CD4-positive, CD25-positive, alpha-beta regulatory T cell (primary cell): ENCODE measurements around the gene STK32C. TPM values are rescaled to one million over a fixed set of nuclear protein-coding genes. Genes with fewer than 3 reads are reported as not detected.
A peak's percentile ranks its signal among the peaks of the same experiment; 100 is the strongest.

Experiments used
- ATAC-seq, 2 donors: fragments of 150-1000 bp; cut with Tn5 transposase; one replicate each; pipeline ENCODE4 v1.10.0; 2021; ENCODE audit warnings: low read depth in 2 of 2, moderate number of reproducible peaks in 2 of 2, moderate library complexity in 1 of 2
- DNase-seq, 3 donors: peaks; one replicate each; pipeline versions ENCODE4 v3.0.0 to v3.0.0-alpha.2; 2012 to 2022; ENCODE audit warnings: mixed read lengths in 1 of 3
- H3K27ac ChIP-seq: one replicate; pipeline ENCODE4 v1.7.0; 2013; ENCODE audit warnings: mild to moderate bottlenecking, low read length; ENCODE audit not compliant: insufficient read depth, poor library complexity, severe bottlenecking
- H3K27me3 ChIP-seq: one replicate; pipeline ENCODE4 v1.7.0; 2013; ENCODE audit warnings: low read length; ENCODE audit not compliant: control insufficient read depth, insufficient read depth
- H3K36me3 ChIP-seq: one replicate; pipeline ENCODE4 v1.7.0; 2013; ENCODE audit warnings: mild to moderate bottlenecking, low read length, moderate library complexity; ENCODE audit not compliant: control insufficient read depth, insufficient read depth
- H3K4me1 ChIP-seq: 2 replicates; pipeline ENCODE4 v1.7.0; 2013; ENCODE audit warnings: mild to moderate bottlenecking, low read length; ENCODE audit not compliant: insufficient read depth, control insufficient read depth, poor library complexity, severe bottlenecking
- H3K4me3 ChIP-seq: one replicate; pipeline ENCODE4 v1.7.0; 2013; ENCODE audit warnings: low read depth, mild to moderate bottlenecking, low read length, moderate library complexity
- H3K9me3 ChIP-seq, 2 experiments: 1 replicate in 1 of 2; 2 replicates in 1 of 2; pipeline ENCODE4 v1.7.0; 2013; ENCODE audit warnings: low read length in 2 of 2, mild to moderate bottlenecking in 1 of 2, moderate library complexity in 1 of 2; ENCODE audit not compliant: control insufficient read depth in 2 of 2
- H3K27ac Mint-ChIP-seq, 3 donors: one replicate each; pipeline ENCODE4 v1.8.0; 2020 to 2022; ENCODE audit warnings: mild to moderate bottlenecking in 3 of 3, mixed read lengths in 3 of 3, moderate library complexity in 2 of 3
- H3K27me3 Mint-ChIP-seq: one replicate; pipeline ENCODE4 v1.8.0; 2022; ENCODE audit warnings: mild to moderate bottlenecking, mixed read lengths
- H3K36me3 Mint-ChIP-seq: one replicate; pipeline ENCODE4 v1.8.0; 2020; ENCODE audit warnings: mixed read lengths
- H3K4me1 Mint-ChIP-seq, 4 donors: one replicate each; pipeline ENCODE4 v1.8.0; 2020 to 2022; ENCODE audit warnings: mixed read lengths in 4 of 4, mild to moderate bottlenecking in 1 of 4
- H3K4me3 Mint-ChIP-seq, 4 donors: one replicate each; pipeline ENCODE4 v1.8.0; 2020 to 2022; ENCODE audit warnings: mild to moderate bottlenecking in 4 of 4, mixed read lengths in 4 of 4, moderate library complexity in 3 of 4
- H3K9me3 Mint-ChIP-seq, 7 donors: one replicate each; pipeline ENCODE4 v1.8.0; 2020 to 2022; ENCODE audit warnings: mixed read lengths in 7 of 7, mild to moderate bottlenecking in 3 of 7, moderate library complexity in 2 of 7
- polyA plus RNA-seq, 4 donors: library from polyadenylated mRNA; unstranded; fragments of 300-500 nt; fragmentation: Illumina TruSeq; gene quantifications; one replicate each; pipeline ENCODE4 v1.2.3, GENCODE V29; 2021
- total RNA-seq: library from RNA; stranded (reverse); gene quantifications from one replicate; pipeline ENCODE4 v1.2.3, GENCODE V29; 2022

Gene STK32C
- total and polyA plus RNA-seq, 5 donors from 2014 or later = 3.5 to 7.0 (median 6.6) TPM

DNA sequence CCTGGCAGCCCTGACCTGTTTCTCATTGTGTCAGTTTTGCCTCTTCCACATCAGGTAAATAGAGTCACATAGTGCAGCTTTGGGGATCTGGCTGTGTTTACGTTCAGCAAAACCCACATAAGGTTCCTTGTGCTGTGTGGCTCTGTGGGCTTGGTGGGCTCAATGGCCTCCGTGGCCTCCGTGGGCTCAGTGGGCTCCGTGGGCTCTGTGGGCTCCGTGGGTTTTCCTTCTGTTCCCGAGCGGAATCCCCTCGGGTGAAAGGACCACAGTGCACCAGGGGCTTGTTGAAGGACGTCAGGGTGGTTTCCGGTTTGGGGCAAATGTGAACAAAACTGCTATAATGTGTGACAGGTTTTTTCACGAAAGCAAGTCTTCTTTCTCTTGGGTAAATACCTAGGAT is 133.5 kb downstream of the STK32C start:
- no peak for ATAC-seq
- H3K4me3 ChIP-seq = no peak overlapping the region
- H3K9me3 ChIP-seq = no peaks in the 10 kb centered on the region
- peaks cover 7% of the 10 kb centered on the region for H3K27me3 ChIP-seq
- H3K36me3 ChIP-seq = no peaks in the 10 kb centered on the region
- H3K27me3 Mint-ChIP-seq = peaks cover 4% of the 10 kb centered on the region
- H3K36me3 Mint-ChIP-seq = no peaks in the 10 kb centered on the region
- peaks cover 0 to 6% (median 0%) of the 10 kb centered on the region in 7 donors for H3K9me3 Mint-ChIP-seq
- H3K4me3 Mint-ChIP-seq = no peak overlapping the region
- no peak for DNase-seq
- H3K4me1 Mint-ChIP-seq = peaks cover 0 to 3% (median 0%) of the 10 kb centered on the region in 4 donors
- no peak overlapping the region for H3K27ac Mint-ChIP-seq
- no peaks in the 10 kb centered on the region for H3K4me1 ChIP-seq
- H3K27ac ChIP-seq = no peak overlapping the region

GRCh38 chr10:132173185-132173584 is 134.6 kb downstream of the STK32C start:
- H3K36me3 ChIP-seq = no peaks in the 10 kb centered on the region
- peaks cover 0 to 3% (median 0%) of the 10 kb centered on the region in 4 donors for H3K4me1 Mint-ChIP-seq
- H3K9me3 Mint-ChIP-seq = peaks cover 0 to 6% (median 0%) of the 10 kb centered on the region in 7 donors
- peaks cover 7% of the 10 kb centered on the region for H3K27me3 ChIP-seq
- ATAC-seq (no peak), DNase-seq (no peak)
- no peak overlapping the region for H3K4me3 Mint-ChIP-seq
- no peak overlapping the region for H3K27ac Mint-ChIP-seq
- no peak overlapping the region for H3K4me3 ChIP-seq
- H3K36me3 Mint-ChIP-seq = no peaks in the 10 kb centered on the region
- peaks cover 4% of the 10 kb centered on the region for H3K27me3 Mint-ChIP-seq
- H3K9me3 ChIP-seq = no peaks in the 10 kb centered on the region
- H3K4me1 ChIP-seq = no peaks in the 10 kb centered on the region
- no peak overlapping the region for H3K27ac ChIP-seq

GRCh38 chr10:132172091-132173066 is 135.4 kb downstream of the STK32C start:
- DNase-seq = no peak
- peaks cover 0 to 6% (median 0%) of the 10 kb centered on the region in 7 donors for H3K9me3 Mint-ChIP-seq
- Histone ChIP-seq H3K27ac (no peak overlapping the region), H3K27me3 (peaks cover 2% of the 10 kb centered on the region), H3K4me1 (no peaks in the 10 kb centered on the region), H3K4me3 (no peak overlapping the region), H3K9me3 (no peaks in the 10 kb centered on the region), H3K36me3 (no peaks in the 10 kb centered on the region)
- no peaks in the 10 kb centered on the region for H3K36me3 Mint-ChIP-seq
- no peak for ATAC-seq
- H3K27ac Mint-ChIP-seq = peak overlapping the region in 1 of 3 donors; percentile 23
- peaks cover 0 to 3% (median 0%) of the 10 kb centered on the region in 4 donors for H3K4me1 Mint-ChIP-seq
- no peak overlapping the region for H3K4me3 Mint-ChIP-seq
- H3K27me3 Mint-ChIP-seq = peaks cover 4% of the 10 kb centered on the region

DNA sequence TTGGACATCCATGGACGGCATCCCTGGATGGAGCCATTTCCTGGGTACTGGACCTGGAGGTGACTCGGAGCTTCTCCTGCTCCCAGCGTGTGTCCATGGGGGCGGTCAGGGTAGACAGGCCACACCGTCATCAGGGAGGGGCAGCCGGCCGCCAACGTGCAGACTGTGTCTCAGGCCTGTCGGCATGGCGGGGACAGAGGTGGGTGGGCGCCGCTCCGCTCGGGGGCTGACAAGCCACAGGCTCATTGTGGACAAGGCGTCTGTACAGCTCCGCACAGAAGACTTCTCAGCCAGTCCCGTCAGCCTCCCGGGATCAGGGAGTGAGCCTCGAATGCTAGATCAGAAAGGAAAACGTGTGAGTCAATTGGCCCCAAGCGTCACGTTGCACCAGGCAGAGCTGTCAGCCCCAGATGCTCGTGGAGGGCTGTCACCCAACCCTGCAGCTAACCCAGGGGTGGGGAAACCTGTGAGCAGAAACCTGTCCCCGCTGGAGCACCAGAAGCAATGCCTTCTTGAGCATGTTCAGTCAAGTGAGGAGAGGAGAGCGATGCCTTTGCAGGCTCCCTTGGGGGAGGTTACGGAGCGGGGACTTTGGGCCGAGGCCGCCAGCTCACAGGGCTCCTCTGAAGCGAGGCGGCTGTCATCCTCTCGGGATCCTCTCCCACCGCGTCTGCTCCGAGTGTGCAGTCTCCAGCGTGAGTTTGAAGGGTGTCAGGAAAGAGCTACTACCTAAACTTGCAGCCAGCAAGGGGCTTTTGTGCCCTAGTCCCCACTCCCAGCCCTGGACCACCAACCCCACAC is 137.0 kb downstream of the STK32C start:
- Histone ChIP-seq H3K27ac (no peak overlapping the region), H3K36me3 (no peaks in the 10 kb centered on the region), H3K9me3 (no peaks in the 10 kb centered on the region), H3K4me1 (no peaks in the 10 kb centered on the region), H3K27me3 (no peaks in the 10 kb centered on the region), H3K4me3 (no peak overlapping the region)
- Mint-ChIP-seq H3K4me1 (peaks cover 0 to 3% (median 0%) of the 10 kb centered on the region in 4 donors), H3K27me3 (peaks cover 4% of the 10 kb centered on the region), H3K9me3 (peaks cover 0 to 4% (median 0%) of the 10 kb centered on the region in 7 donors), H3K4me3 (no peak overlapping the region), H3K36me3 (no peaks in the 10 kb centered on the region), H3K27ac (no peak overlapping the region)
- ATAC-seq (no peak), DNase-seq (no peak)

- Histone ChIP-seq H3K36me3 (no peaks in the 10 kb centered on the region), H3K4me1 (no peaks in the 10 kb centered on the region), H3K27me3 (no peaks in the 10 kb centered on the region), H3K27ac (no peak overlapping the region), H3K9me3 (no peaks in the 10 kb centered on the region), H3K4me3 (no peak overlapping the region)
- no peaks in the 10 kb centered on the region for H3K36me3 Mint-ChIP-seq
- no peak overlapping the region for H3K27ac Mint-ChIP-seq
- no peak for DNase-seq
- H3K9me3 Mint-ChIP-seq = peaks cover 0 to 4% (median 0%) of the 10 kb centered on the region in 7 donors
- peaks cover 4% of the 10 kb centered on the region for H3K27me3 Mint-ChIP-seq
- H3K4me3 Mint-ChIP-seq = no peak overlapping the region
- no peak for ATAC-seq
- H3K4me1 Mint-ChIP-seq = peaks cover 0 to 3% (median 0%) of the 10 kb centered on the region in 4 donors
These were observed 137.8 kb downstream of the STK32C start for GRCh38 chr10:132169766-132170560.

GRCh38 chr10:132169031-132169765 is 138.6 kb downstream of the STK32C start:
- H3K27me3 ChIP-seq = no peaks in the 10 kb centered on the region
- H3K36me3 ChIP-seq = no peaks in the 10 kb centered on the region
- H3K9me3 ChIP-seq = no peaks in the 10 kb centered on the region
- peaks cover 0 to 3% (median under 1%) of the 10 kb centered on the region in 4 donors for H3K4me1 Mint-ChIP-seq
- no peak overlapping the region for H3K4me3 Mint-ChIP-seq
- H3K9me3 Mint-ChIP-seq = peaks cover 0 to 3% (median 0%) of the 10 kb centered on the region in 7 donors
- no peak overlapping the region for H3K27ac ChIP-seq
- H3K36me3 Mint-ChIP-seq = no peaks in the 10 kb centered on the region
- DNase-seq = no peak
- no peak overlapping the region for H3K4me3 ChIP-seq
- peaks cover 4% of the 10 kb centered on the region for H3K27me3 Mint-ChIP-seq
- H3K4me1 ChIP-seq = no peaks in the 10 kb centered on the region
- ATAC-seq = no peak
- H3K27ac Mint-ChIP-seq = no peak overlapping the region
